ENCODE measurements around the gene TRDMT1. TPM values are rescaled to one million over a fixed set of nuclear protein-coding genes. Genes with fewer than 3 reads are reported as not detected.

The TRDMT1 gene
- total and polyA plus RNA-seq, 2 experiments from 2014 or later = 3.5 to 4.2 TPM

- no peaks in the 10 kb centered on the region for H4K20me1 ChIP-seq (ENCODE audit: insufficient read depth, poor library complexity, severe bottlenecking)
- H3K4me2 ChIP-seq = no peak overlapping the region
- H3K36me3 ChIP-seq (replicated peaks; ENCODE audit: insufficient read depth, low read depth) = no peaks in the 10 kb centered on the region
- peak overlapping the region; percentile 31 for H3K27ac ChIP-seq
- no peak for TF ChIP-seq EZH2phosphoT487 (IDR thresholded peaks at IDR 0.05; ENCODE audit: low read depth, severe bottlenecking, unreplicated experiment)
- no peak for TF ChIP-seq CTCF (IDR thresholded peaks at IDR 0.05; ENCODE audit: poor library complexity)
- TF ChIP-seq EZH2 (IDR thresholded peaks at IDR 0.05; ENCODE audit: borderline replicate concordance) = no peak
- no peaks in the 10 kb centered on the region for H3K9me2 ChIP-seq (replicated peaks; ENCODE audit: insufficient read depth)
- no peaks in the 10 kb centered on the region for H3K9me3 ChIP-seq (ENCODE audit: low read depth)
- 76% methylated on average over 4 of the region's 4 CpGs for WGBS (ENCODE audit: low lambda C conversion rate, missing lambda C conversion rate)
- H2AFZ ChIP-seq = no peak overlapping the region
- no peak for DNase-seq (ENCODE audit: low spot score)
- H3K4me3 ChIP-seq = no peak overlapping the region
- H3K79me2 ChIP-seq = no peaks in the 10 kb centered on the region
- H3K4me1 ChIP-seq (ENCODE audit: insufficient read depth) = no peaks in the 10 kb centered on the region
- no peaks in the 10 kb centered on the region for H3K27me3 ChIP-seq
These were observed 30.3 kb downstream of the TRDMT1 start for GRCh38 chr10:17171141-17171641.

DNA sequence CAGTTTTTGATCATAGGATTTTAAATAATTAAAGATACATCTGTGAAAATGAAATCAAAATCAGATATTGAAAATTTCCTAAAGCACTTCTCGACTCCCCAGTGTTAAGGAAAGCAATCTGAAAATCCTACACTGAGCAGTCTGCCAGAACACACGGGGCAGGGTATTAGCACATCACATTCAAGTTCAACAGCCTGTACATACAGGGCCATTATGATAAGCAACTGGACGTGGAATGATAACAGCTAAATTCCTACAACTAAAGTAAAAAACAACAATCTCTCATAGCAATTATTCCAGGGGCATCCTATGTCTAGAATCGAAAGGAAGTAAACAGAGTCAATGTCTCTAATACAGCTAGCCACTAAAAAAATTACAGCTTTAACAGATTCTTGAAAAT lies 31.7 kb downstream of the TRDMT1 start:
- Histone ChIP-seq H3K4me3 (no peak overlapping the region), H3K27ac (peak overlapping the region; percentile 44), H2AFZ (peak overlapping the region; percentile 31), H3K4me1 (ENCODE audit: insufficient read depth) (no peaks in the 10 kb centered on the region), H4K20me1 (ENCODE audit: insufficient read depth, poor library complexity, severe bottlenecking) (no peaks in the 10 kb centered on the region), H3K36me3 (replicated peaks; ENCODE audit: insufficient read depth, low read depth) (no peaks in the 10 kb centered on the region), H3K27me3 (no peaks in the 10 kb centered on the region), H3K9me2 (replicated peaks; ENCODE audit: insufficient read depth) (no peaks in the 10 kb centered on the region), H3K79me2 (no peaks in the 10 kb centered on the region), H3K4me2 (peak overlapping the region; percentile 41), H3K9me3 (ENCODE audit: low read depth) (no peaks in the 10 kb centered on the region)
- peak; percentile 17 for DNase-seq (ENCODE audit: low spot score)
- no peak for TF ChIP-seq EZH2phosphoT487 (IDR thresholded peaks at IDR 0.05; ENCODE audit: low read depth, severe bottlenecking, unreplicated experiment)
- no peak for TF ChIP-seq EZH2 (IDR thresholded peaks at IDR 0.05; ENCODE audit: borderline replicate concordance)
- no peak for TF ChIP-seq CTCF (IDR thresholded peaks at IDR 0.05; ENCODE audit: poor library complexity)
- 46% methylated on average over 4 of the region's 4 CpGs for WGBS (ENCODE audit: low lambda C conversion rate, missing lambda C conversion rate)

DNA sequence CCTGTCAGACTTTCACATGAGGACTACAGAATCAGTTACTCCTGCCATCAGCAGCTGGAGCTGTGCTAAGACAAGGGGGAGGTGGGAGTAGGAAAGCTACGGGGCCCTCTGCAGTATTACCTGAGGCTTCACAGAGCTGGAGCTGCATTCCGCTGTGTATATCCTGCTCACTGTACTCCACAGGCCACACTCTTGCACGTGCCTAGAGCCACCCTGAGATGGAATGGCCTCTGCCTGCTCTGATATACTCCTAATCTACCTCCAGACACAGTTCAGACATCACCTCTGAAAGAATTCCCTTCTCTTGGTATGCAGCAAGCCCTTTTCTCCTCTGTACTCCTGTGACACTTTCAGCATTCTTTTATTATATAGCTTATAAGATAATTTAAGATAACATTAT lies 34.8 kb downstream of the TRDMT1 start:
- peak; percentile 17 for DNase-seq (ENCODE audit: low spot score)
- no peaks in the 10 kb centered on the region for H3K9me3 ChIP-seq (ENCODE audit: low read depth)
- no peaks in the 10 kb centered on the region for H3K36me3 ChIP-seq (replicated peaks; ENCODE audit: insufficient read depth, low read depth)
- H3K4me2 ChIP-seq = no peak overlapping the region
- no peaks in the 10 kb centered on the region for H3K4me1 ChIP-seq (ENCODE audit: insufficient read depth)
- H3K9me2 ChIP-seq (replicated peaks; ENCODE audit: insufficient read depth) = no peaks in the 10 kb centered on the region
- no peaks in the 10 kb centered on the region for H3K79me2 ChIP-seq
- H2AFZ ChIP-seq = no peak overlapping the region
- no peak overlapping the region for H3K4me3 ChIP-seq
- WGBS (ENCODE audit: low lambda C conversion rate, missing lambda C conversion rate) = 51% methylated on average over 3 of the region's 3 CpGs
- H3K27me3 ChIP-seq = no peaks in the 10 kb centered on the region
- no peaks in the 10 kb centered on the region for H4K20me1 ChIP-seq (ENCODE audit: insufficient read depth, poor library complexity, severe bottlenecking)
- no peak overlapping the region for H3K27ac ChIP-seq
- TF ChIP-seq EZH2 (IDR thresholded peaks at IDR 0.05; ENCODE audit: borderline replicate concordance) = no peak
- TF ChIP-seq EZH2phosphoT487 (IDR thresholded peaks at IDR 0.05; ENCODE audit: low read depth, severe bottlenecking, unreplicated experiment) = no peak
- TF ChIP-seq CTCF (IDR thresholded peaks at IDR 0.05; ENCODE audit: poor library complexity) = no peak

GRCh38 chr10:17162828-17163227 lies 38.6 kb downstream of the TRDMT1 start:
- TF ChIP-seq CTCF (IDR thresholded peaks at IDR 0.05; ENCODE audit: poor library complexity) (no peak), EZH2phosphoT487 (IDR thresholded peaks at IDR 0.05; ENCODE audit: low read depth, severe bottlenecking, unreplicated experiment) (no peak), EZH2 (IDR thresholded peaks at IDR 0.05; ENCODE audit: borderline replicate concordance) (no peak)

More at GRCh38 chr10:17162828-17163227, 38.6 kb downstream of the TRDMT1 start:
- H3K27me3 ChIP-seq = no peaks in the 10 kb centered on the region
- no peaks in the 10 kb centered on the region for H3K4me1 ChIP-seq (ENCODE audit: insufficient read depth)
- no peaks in the 10 kb centered on the region for H3K9me2 ChIP-seq (replicated peaks; ENCODE audit: insufficient read depth)
- no peak for DNase-seq (ENCODE audit: low spot score)
- no peaks in the 10 kb centered on the region for H3K36me3 ChIP-seq (replicated peaks; ENCODE audit: insufficient read depth, low read depth)
- no peaks in the 10 kb centered on the region for H3K79me2 ChIP-seq
- no peak overlapping the region for H3K27ac ChIP-seq
- H4K20me1 ChIP-seq (ENCODE audit: insufficient read depth, poor library complexity, severe bottlenecking) = no peaks in the 10 kb centered on the region
- no peak overlapping the region for H2AFZ ChIP-seq
- H3K4me2 ChIP-seq = no peak overlapping the region
- H3K9me3 ChIP-seq (ENCODE audit: low read depth) = no peaks in the 10 kb centered on the region
- no peak overlapping the region for H3K4me3 ChIP-seq
- 70% methylated on average over 2 of the region's 2 CpGs for WGBS (ENCODE audit: low lambda C conversion rate, missing lambda C conversion rate)
